HCT116 (cell line): ENCODE results near the gene ELAVL3. TPM values are rescaled to one million over a fixed set of nuclear protein-coding genes. Genes with fewer than 3 reads are reported as not detected.

Source experiments
- ATAC-seq: fragments of 200-7000 bp; cut with Tn5 transposase; 2 replicates; pipeline ENCODE4 v1.9.1; 2020; ENCODE audit warnings: mild to moderate bottlenecking, moderate library complexity
- BruUV-seq: library from RNA; stranded (reverse); fragments of 400-500 nt; replicated peaks from 2 replicates; lab custom pipeline; 2021; lab: Mats Ljungman, UMichigan
- CTCF ChIA-PET: fragments of 300-600 bp; sonication (Branson Sonifier 250); formaldehyde crosslinking; loops from one replicate; lab custom pipeline; 2021; ENCODE audit warnings: antibody characterized with exemption; lab: Charles Lee
- POLR2A ChIA-PET: fragments of 300-600, 350-600 bp; sonication (Branson Sonifier 250); formaldehyde crosslinking; loops from one replicate; lab custom pipeline; 2021; ENCODE audit warnings: antibody characterized with exemption; lab: Charles Lee
- RAD21 ChIA-PET, 2 experiments: fragments of 300-600 bp; sonication (Branson Sonifier 250); formaldehyde crosslinking; loops; one replicate each; lab custom pipeline; 2023; ENCODE audit warnings: low total read pairs in 2 of 2; ENCODE audit not compliant: uncharacterized antibody in 2 of 2, unreplicated experiment in 2 of 2, low non-redundant PET in 1 of 2; lab: Charles Lee
- DNase-seq: peaks from one replicate; pipeline ENCODE4 v3.0.0-alpha.2; 2010; ENCODE audit warnings: low read depth, low spot score
- H2AFZ ChIP-seq: fragments of 200-600 bp; shearing (Covaris generic), sonication (generic); 2 replicates; pipeline ENCODE4 v1.6.1; 2017; ENCODE audit warnings: low read depth, mixed run types, mixed read lengths, antibody characterized with exemption, low read length; ENCODE audit not compliant: poor library complexity, severe bottlenecking
- H3K27ac ChIP-seq: 2 replicates; pipeline ENCODE4 v1.5.1; 2012; ENCODE audit warnings: low read depth, low read length
- H3K27me3 ChIP-seq: fragments of 200-600 bp; sonication (generic); 2 replicates; pipeline ENCODE4 v1.6.1; 2016; ENCODE audit warnings: mixed run types, low read length, mixed read lengths; ENCODE audit not compliant: insufficient read depth
- H3K36me3 ChIP-seq, 2 experiments: fragments of 200-500 bp in 1 of 2; fragments of 200-600 bp in 1 of 2; sonication (Bioruptor generic) in 1 of 2; sonication (generic) in 1 of 2; 2 replicates each; pipeline versions ENCODE4 v1.5.1 to v1.6.1; 2014 to 2016; ENCODE audit warnings: low read length in 2 of 2, inconsistent platforms in 1 of 2, mixed read lengths in 1 of 2, mixed run types in 1 of 2; ENCODE audit not compliant: insufficient read depth in 2 of 2, control insufficient read depth in 1 of 2
- H3K4me1 ChIP-seq, 2 experiments: fragments of 200-600 bp in 1 of 2; sonication (generic) in 1 of 2; 2 replicates each; pipeline versions ENCODE4 v1.5.1 to v1.6.1; 2012 to 2017; ENCODE audit warnings: low read length in 2 of 2, inconsistent platforms in 1 of 2, mild to moderate bottlenecking in 1 of 2, mixed read lengths in 1 of 2, mixed run types in 1 of 2, moderate library complexity in 1 of 2; ENCODE audit not compliant: insufficient read depth in 2 of 2, control insufficient read depth in 1 of 2
- H3K4me2 ChIP-seq: fragments of 200-600 bp; sonication (generic); 2 replicates; pipeline ENCODE4 v1.6.1; 2017; ENCODE audit warnings: mixed run types, low read length, mixed read lengths
- H3K4me3 ChIP-seq, 2 experiments: fragments of 200-600 bp in 1 of 2; sonication (generic) in 1 of 2; replicated peaks in 1 of 2; 2 replicates each; pipeline ENCODE4 v1.5.1; 2011 to 2016; ENCODE audit warnings: low read length in 2 of 2, control low read depth in 1 of 2, low read depth in 1 of 2, mild to moderate bottlenecking in 1 of 2, mixed read lengths in 1 of 2, mixed run types in 1 of 2
- H3K79me2 ChIP-seq: fragments of 200-600 bp; sonication (generic); 2 replicates; pipeline ENCODE4 v1.6.1; 2017; ENCODE audit warnings: mild to moderate bottlenecking, mixed run types, low read length, moderate library complexity, mixed read lengths; ENCODE audit not compliant: insufficient read depth
- H3K9ac ChIP-seq: fragments of 200-600 bp; sonication (generic); 2 replicates; pipeline ENCODE4 v1.6.1; 2016; ENCODE audit warnings: low read length, mixed read lengths
- H3K9me2 ChIP-seq: fragments of 200-600 bp; sonication (generic), shearing (Covaris generic); 2 replicates; pipeline ENCODE4 v1.6.1; 2017; ENCODE audit warnings: mixed run types, mild to moderate bottlenecking, moderate library complexity; ENCODE audit not compliant: insufficient read depth
- H3K9me3 ChIP-seq, 2 experiments: fragments of 200-500 bp in 1 of 2; fragments of 200-600 bp in 1 of 2; sonication (Bioruptor generic) in 1 of 2; sonication (generic) in 1 of 2; 2 replicates each; pipeline ENCODE4 v1.6.1; 2014 to 2017; ENCODE audit warnings: low read length in 2 of 2, mixed read lengths in 2 of 2, inconsistent platforms in 1 of 2, low read depth in 1 of 2, mild to moderate bottlenecking in 1 of 2, mixed run types in 1 of 2, moderate library complexity in 1 of 2; ENCODE audit not compliant: control insufficient read depth in 1 of 2, insufficient read depth in 1 of 2
- H4K20me1 ChIP-seq: fragments of 200-600 bp; sonication (generic), shearing (Covaris generic); 2 replicates; pipeline ENCODE4 v1.6.1; 2017; ENCODE audit warnings: mixed run types, mild to moderate bottlenecking, moderate library complexity; ENCODE audit not compliant: insufficient read depth
- CBX3 ChIP-seq: IDR thresholded peaks from 2 replicates; pipeline ENCODE4 v1.6.1; 2012; ENCODE audit warnings: low read depth
- CEBPB ChIP-seq: IDR thresholded peaks from 2 replicates; pipeline ENCODE4 v1.6.1; 2012; ENCODE audit warnings: low read depth
- EGR1 ChIP-seq: IDR thresholded peaks from 2 replicates; pipeline ENCODE4 v1.6.1; 2012; ENCODE audit warnings: low read depth
- ELF1 ChIP-seq: IDR thresholded peaks from 2 replicates; pipeline ENCODE4 v1.6.1; 2012; ENCODE audit warnings: low read depth, borderline replicate concordance
- JUND ChIP-seq: IDR thresholded peaks from 2 replicates; pipeline ENCODE4 v1.6.1; 2012
- POLR2A ChIP-seq: IDR thresholded peaks from 2 replicates; pipeline ENCODE4 v1.7.0; 2011; ENCODE audit warnings: borderline replicate concordance; ENCODE audit not compliant: insufficient read depth, insufficient read length; ENCODE audit errors: extremely low read depth
- POLR2AphosphoS5 ChIP-seq: IDR thresholded peaks from 2 replicates; pipeline ENCODE4 v1.6.1; 2011; ENCODE audit warnings: mild to moderate bottlenecking, low read depth, low read length, moderate library complexity
- RAD21 ChIP-seq: IDR thresholded peaks from 2 replicates; pipeline ENCODE4 v1.6.1; 2012; ENCODE audit warnings: low read depth, mild to moderate bottlenecking
- SIN3A ChIP-seq: IDR thresholded peaks from 2 replicates; pipeline ENCODE4 v1.6.1; 2012; ENCODE audit warnings: low read depth
- SP1 ChIP-seq: IDR thresholded peaks from 2 replicates; pipeline ENCODE4 v1.6.1; 2012; ENCODE audit warnings: low read depth
- SRF ChIP-seq: IDR thresholded peaks from 2 replicates; pipeline ENCODE4 v1.6.1; 2012; ENCODE audit warnings: low read depth
- TCF7L2 ChIP-seq: IDR thresholded peaks from 2 replicates; pipeline ENCODE4 v1.7.0; 2011; ENCODE audit warnings: borderline replicate concordance, inconsistent platforms; ENCODE audit not compliant: insufficient read depth, insufficient read length; ENCODE audit errors: extremely low read depth
- ZFX ChIP-seq: fragments of 450-650 bp; IDR thresholded peaks from 2 replicates; pipeline ENCODE4 v1.6.1; 2017
- ZNF274 ChIP-seq: fragments of 200-500 bp; sonication (Bioruptor generic); IDR thresholded peaks from 2 replicates; pipeline ENCODE4 v1.6.1; 2014; ENCODE audit warnings: mild to moderate bottlenecking, low read depth, low read length, inconsistent platforms
- intact Hi-C: fragments of 100-400 bp; cut with micrococcal nuclease; formaldehyde crosslinking; loops from 2 replicates; pipeline ENCODE4 v1.10.0; 2022
- total RNA-seq: library from RNA; stranded (reverse); gene quantifications from one replicate; pipeline ENCODE4 v1.2.1, GENCODE V29; 2021; ENCODE audit not compliant: unreplicated experiment
- TF ChIP-seq, protein P1 (sequence below), 3 experiments: fragments of 200-600 bp in 1 of 3; sonication (generic) in 1 of 3; IDR thresholded peaks in 2 of 3; conservative IDR thresholded peaks in 1 of 3; 2 replicates each; pipeline ENCODE4 v1.5.1; 2012 to 2017; ENCODE audit warnings: low read depth in 2 of 3, low read length in 2 of 3, antibody characterized with exemption in 1 of 3, borderline replicate concordance in 1 of 3, control low read depth in 1 of 3, mild to moderate bottlenecking in 1 of 3, mixed read lengths in 1 of 3, mixed run types in 1 of 3, moderate library complexity in 1 of 3; ENCODE audit not compliant: insufficient read depth in 1 of 3
- TF ChIP-seq, protein P2 (sequence below): IDR thresholded peaks from 2 replicates; pipeline ENCODE4 v1.6.1; 2011; ENCODE audit warnings: mild to moderate bottlenecking, low read length, moderate library complexity; ENCODE audit not compliant: insufficient replicate concordance; ENCODE audit errors: extremely low read depth
- TF ChIP-seq, protein P3 (sequence below): IDR thresholded peaks from 2 replicates; pipeline ENCODE4 v1.6.1; 2012
- TF ChIP-seq, protein P4 (sequence below): IDR thresholded peaks from 2 replicates; pipeline ENCODE4 v1.6.1; 2012; ENCODE audit warnings: low read depth

The ELAVL3 gene
- total RNA-seq, 1 experiment from 2014 or later = 0.05 TPM

DNA sequence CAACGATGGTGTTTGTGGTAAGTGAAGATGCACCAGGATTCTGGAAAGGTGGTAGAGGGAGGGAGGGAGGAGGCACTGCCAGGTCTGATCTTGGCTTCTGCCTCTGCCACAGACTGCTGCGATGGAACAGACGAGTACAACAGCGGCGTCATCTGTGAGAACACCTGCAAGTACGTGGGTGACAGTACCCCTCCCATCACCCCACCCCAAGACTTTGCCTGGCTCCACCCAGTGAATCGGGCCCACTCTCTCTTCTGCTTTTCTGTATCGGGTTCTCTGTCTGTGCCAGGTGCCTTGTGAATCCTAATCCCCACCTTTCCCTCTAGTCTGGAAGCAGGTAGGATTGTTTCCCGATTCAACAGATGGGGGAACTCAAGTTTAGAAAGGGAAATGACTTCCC is 42.9 kb downstream of the ELAVL3 start:
- H3K9me2 ChIP-seq = no peaks in the 10 kb centered on the region
- RAD21 ChIA-PET = no interaction called here
- no peaks in the 10 kb centered on the region for H3K27me3 ChIP-seq
- H3K9ac ChIP-seq = no peak overlapping the region
- no peak overlapping the region for H3K4me2 ChIP-seq
- TF ChIP-seq EGR1 = no peak
- TF ChIP-seq, protein P1, sequence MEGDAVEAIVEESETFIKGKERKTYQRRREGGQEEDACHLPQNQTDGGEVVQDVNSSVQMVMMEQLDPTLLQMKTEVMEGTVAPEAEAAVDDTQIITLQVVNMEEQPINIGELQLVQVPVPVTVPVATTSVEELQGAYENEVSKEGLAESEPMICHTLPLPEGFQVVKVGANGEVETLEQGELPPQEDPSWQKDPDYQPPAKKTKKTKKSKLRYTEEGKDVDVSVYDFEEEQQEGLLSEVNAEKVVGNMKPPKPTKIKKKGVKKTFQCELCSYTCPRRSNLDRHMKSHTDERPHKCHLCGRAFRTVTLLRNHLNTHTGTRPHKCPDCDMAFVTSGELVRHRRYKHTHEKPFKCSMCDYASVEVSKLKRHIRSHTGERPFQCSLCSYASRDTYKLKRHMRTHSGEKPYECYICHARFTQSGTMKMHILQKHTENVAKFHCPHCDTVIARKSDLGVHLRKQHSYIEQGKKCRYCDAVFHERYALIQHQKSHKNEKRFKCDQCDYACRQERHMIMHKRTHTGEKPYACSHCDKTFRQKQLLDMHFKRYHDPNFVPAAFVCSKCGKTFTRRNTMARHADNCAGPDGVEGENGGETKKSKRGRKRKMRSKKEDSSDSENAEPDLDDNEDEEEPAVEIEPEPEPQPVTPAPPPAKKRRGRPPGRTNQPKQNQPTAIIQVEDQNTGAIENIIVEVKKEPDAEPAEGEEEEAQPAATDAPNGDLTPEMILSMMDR (IDR thresholded peaks at IDR 0.05 in 2 of 3, conservative IDR thresholded peaks at IDR 0.05 in 1 of 3; ENCODE audit: borderline replicate concordance in 1 of 3, insufficient read depth in 1 of 3, low read depth in 2 of 3, low read length in 2 of 3) = no peak
- TF ChIP-seq ZNF274 = no peak
- TF ChIP-seq POLR2A = no peak
- no peak for TF ChIP-seq TCF7L2
- no peak for TF ChIP-seq JUND
- no peak for TF ChIP-seq ZFX
- TF ChIP-seq, protein P2, sequence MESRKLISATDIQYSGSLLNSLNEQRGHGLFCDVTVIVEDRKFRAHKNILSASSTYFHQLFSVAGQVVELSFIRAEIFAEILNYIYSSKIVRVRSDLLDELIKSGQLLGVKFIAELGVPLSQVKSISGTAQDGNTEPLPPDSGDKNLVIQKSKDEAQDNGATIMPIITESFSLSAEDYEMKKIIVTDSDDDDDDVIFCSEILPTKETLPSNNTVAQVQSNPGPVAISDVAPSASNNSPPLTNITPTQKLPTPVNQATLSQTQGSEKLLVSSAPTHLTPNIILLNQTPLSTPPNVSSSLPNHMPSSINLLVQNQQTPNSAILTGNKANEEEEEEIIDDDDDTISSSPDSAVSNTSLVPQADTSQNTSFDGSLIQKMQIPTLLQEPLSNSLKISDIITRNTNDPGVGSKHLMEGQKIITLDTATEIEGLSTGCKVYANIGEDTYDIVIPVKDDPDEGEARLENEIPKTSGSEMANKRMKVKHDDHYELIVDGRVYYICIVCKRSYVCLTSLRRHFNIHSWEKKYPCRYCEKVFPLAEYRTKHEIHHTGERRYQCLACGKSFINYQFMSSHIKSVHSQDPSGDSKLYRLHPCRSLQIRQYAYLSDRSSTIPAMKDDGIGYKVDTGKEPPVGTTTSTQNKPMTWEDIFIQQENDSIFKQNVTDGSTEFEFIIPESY = no peak
- no peak for TF ChIP-seq POLR2AphosphoS5
- no peak for TF ChIP-seq SRF
- no peak for TF ChIP-seq CEBPB
- TF ChIP-seq SP1 = no peak
- TF ChIP-seq SIN3A = no peak
- TF ChIP-seq ELF1 = no peak
- no peak for TF ChIP-seq RAD21
- TF ChIP-seq, protein P3, sequence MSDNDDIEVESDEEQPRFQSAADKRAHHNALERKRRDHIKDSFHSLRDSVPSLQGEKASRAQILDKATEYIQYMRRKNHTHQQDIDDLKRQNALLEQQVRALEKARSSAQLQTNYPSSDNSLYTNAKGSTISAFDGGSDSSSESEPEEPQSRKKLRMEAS = no peak
- no peak for TF ChIP-seq CBX3
- TF ChIP-seq, protein P4, sequence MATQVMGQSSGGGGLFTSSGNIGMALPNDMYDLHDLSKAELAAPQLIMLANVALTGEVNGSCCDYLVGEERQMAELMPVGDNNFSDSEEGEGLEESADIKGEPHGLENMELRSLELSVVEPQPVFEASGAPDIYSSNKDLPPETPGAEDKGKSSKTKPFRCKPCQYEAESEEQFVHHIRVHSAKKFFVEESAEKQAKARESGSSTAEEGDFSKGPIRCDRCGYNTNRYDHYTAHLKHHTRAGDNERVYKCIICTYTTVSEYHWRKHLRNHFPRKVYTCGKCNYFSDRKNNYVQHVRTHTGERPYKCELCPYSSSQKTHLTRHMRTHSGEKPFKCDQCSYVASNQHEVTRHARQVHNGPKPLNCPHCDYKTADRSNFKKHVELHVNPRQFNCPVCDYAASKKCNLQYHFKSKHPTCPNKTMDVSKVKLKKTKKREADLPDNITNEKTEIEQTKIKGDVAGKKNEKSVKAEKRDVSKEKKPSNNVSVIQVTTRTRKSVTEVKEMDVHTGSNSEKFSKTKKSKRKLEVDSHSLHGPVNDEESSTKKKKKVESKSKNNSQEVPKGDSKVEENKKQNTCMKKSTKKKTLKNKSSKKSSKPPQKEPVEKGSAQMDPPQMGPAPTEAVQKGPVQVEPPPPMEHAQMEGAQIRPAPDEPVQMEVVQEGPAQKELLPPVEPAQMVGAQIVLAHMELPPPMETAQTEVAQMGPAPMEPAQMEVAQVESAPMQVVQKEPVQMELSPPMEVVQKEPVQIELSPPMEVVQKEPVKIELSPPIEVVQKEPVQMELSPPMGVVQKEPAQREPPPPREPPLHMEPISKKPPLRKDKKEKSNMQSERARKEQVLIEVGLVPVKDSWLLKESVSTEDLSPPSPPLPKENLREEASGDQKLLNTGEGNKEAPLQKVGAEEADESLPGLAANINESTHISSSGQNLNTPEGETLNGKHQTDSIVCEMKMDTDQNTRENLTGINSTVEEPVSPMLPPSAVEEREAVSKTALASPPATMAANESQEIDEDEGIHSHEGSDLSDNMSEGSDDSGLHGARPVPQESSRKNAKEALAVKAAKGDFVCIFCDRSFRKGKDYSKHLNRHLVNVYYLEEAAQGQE = no peak
- H3K9me3 ChIP-seq = no peaks in the 10 kb centered on the region
- DNase-seq (no peak), ATAC-seq (no peak)
- POLR2A ChIA-PET = no interaction called here
- peaks cover 22 to 38% of the 10 kb centered on the region in 2 experiments; a peak in 3 of 4 replicates for H3K36me3 ChIP-seq
- H2AFZ ChIP-seq = no peak overlapping the region
- CTCF ChIA-PET = no interaction called here
- no peak overlapping the region for H3K4me3 ChIP-seq
- BruUV-seq = no TSS peak
- peaks cover 11 to 17% of the 10 kb centered on the region in 2 experiments for H3K4me1 ChIP-seq
- intact Hi-C loops = loop anchor here (5.0 kb wide), 1 partner anchor 146 kb away; no protein-coding TSS in a partner anchor
- H3K79me2 ChIP-seq = peaks cover 46% of the 10 kb centered on the region
- H4K20me1 ChIP-seq = no peaks in the 10 kb centered on the region
- no peak overlapping the region; the same call in 1 of the 2 replicates for H3K27ac ChIP-seq
